Right hindlimb (tissue), 1 donor: Measurements from ENCODE around the gene TBC1D19.

ENCODE experiments used
- DNase-seq: peaks from one replicate; pipeline ENCODE4 v3.0.0-alpha.2; 2018

The TBC1D19 gene

DNA sequence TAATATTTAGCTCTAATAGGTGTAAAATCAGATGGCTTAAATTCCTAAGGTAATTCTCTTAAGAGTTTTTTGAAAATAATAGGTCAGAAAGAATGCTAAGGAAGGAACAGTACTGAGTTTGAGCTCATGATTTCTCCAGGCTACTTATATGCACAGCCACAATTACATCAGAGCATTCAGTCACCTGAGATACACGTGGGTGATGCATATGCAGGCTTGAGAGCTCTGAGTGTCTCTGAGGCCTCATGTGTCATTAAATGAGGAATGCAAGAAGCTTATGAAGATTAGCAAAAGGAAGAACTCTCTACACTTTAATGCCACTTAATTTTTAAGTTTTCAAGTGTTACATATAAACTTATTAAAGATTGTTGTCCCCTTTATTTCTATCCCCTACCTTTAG, 152.7 kb downstream of the TBC1D19 start:
- no peak for DNase-seq

DNA sequence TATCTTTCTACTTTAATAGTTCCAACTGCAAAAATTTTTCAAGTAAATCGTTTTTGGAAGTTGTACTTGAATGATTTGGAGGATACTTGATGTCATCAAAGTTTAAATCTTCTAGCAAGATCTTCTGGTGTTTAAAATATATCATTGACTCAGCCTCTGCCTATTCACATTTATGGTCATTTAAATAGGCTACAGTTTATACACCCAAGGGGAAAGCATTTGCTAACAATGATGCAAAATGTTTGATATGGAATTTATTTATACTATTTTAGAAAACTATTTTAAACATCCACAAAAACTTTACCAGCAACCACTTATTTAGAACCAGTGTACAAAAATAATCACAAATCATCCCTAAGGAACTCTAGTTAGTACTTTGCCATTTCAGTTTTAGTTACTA, 153.5 kb downstream of the TBC1D19 start:
- DNase-seq, result no peak

DNA sequence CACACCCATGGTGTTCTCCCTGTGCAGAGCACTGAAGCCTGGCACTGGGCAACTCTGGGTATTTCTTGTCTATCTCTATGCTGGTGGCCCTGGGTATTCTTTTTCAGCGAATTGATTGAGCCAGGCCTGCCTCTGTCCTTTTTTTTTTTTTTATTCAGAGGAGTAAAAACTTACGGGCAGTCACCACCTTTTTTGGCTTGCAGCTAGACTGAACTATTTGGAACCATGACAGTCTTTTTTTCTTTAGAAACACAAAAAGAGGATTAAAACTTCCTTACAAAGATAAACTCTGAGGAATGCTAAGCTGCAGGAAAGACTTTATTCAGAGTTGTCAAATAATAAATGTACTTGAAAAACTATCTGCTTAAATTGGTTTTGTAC, 157.6 kb downstream of the TBC1D19 start:
- DNase-seq, result no peak

DNA sequence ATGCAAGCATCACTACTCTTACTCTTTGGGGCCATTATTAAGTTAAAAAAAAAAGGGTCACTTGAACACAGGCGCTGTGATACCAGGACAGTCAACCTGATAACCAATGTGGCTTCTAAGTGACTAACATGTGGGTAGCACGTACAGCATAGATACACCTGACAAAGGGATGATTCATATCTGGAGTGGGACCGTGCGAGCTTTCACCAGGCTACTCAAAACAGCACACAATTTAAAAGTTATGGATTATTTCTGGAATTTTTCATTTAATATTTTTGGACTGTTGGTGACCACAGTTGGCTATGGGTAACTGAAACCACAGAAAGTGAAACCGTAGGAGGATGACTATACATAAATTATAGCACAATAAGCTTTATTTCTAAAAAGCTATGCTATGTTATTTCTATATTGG, 162.9 kb downstream of the TBC1D19 start:
- no peak for DNase-seq

DNA sequence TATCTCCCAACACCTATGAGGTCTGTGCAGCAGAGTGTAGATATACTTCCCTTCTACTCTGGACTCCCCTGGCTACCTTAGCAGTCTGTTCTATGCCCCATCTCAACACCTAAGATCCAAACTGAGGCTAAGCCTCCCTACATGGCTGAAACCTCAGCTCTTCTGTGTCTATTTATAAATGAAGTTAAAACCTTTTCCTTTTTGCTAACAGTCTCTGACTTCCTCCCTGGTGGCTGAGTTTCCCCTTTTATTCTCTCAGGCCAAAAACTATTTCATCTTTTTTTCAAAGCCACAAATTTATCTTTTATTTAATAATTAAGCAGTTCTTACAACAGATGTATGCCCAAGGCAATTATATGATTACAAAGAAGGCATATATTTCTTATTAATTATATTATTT, 164.9 kb downstream of the TBC1D19 start:
- DNase-seq, result no peak

DNA sequence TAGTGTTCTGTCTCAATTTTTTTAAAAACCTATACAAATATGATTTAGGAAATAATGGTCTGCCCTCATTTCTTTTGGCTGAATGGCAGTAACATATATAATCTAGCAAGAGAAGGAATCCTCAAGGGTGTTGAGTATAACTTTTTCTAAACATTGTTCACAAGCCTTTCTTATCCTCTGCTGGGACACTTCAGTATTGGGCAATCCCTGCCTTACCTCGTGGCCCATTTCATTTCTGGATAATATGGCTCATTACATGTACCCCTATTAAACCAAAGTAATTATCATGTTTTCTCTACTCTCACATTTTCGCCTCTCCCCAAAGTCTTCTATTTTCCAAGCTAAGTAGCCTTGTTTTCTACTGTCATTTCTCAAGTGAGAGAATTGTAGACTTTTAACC, 166.0 kb downstream of the TBC1D19 start:
- no peak for DNase-seq

DNA sequence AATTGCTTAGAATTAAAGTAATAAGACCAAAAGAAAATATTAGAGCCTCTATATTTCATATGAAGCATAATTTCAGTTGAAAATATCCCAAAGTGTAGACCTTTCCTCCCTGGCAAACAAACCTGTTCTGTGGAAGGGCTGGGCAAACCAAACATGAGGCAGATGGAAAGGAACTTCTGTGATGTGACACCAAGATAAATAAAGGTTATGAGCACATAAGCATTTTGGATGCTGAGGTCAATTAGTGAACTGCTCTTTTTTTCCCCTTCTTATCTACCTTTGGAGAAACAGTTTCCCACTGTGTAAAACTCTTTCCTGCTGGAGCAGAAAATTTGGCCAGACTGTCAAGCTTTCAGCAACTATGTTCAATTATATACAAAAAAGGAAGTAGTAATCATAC, 167.1 kb downstream of the TBC1D19 start:
- DNase-seq, result no peak

DNA sequence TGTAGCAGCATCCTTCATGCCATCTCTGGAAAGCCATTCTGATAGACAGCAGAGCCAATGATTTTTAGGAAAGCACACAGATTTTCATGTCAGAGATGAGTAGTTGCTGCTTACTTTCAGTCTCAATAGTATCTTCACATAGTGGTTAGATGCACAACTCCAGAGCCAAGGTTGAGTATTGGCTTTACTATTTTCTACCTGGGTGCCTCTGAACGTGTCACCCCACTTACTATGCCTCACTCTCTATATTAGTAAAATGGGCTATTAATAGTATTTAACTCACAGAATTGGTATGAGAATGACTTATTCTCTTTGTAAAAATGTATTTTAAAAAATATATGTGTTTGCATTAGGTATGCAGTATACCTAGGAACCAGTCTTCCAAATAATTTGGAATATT, 168.0 kb downstream of the TBC1D19 start:
- no peak for DNase-seq

DNA sequence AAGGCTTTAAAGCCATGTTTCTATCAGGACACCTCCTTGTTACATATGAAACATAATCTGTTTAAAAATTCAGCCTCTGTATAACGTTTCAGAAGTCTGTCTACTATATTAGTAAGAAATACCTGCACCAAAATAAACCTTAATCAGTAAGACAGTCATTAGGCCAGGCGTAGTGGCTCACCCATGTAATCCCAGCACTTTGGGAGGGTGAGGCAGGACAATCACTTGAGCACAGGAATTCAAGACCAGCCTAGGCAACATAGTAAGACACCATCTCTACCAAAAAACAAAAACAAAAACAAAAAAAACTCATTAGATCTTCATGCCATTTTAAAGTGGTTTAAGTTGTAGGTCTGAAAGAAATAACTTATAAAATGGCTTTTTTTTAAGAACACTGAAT, 169.3 kb downstream of the TBC1D19 start:
- no peak for DNase-seq

DNA sequence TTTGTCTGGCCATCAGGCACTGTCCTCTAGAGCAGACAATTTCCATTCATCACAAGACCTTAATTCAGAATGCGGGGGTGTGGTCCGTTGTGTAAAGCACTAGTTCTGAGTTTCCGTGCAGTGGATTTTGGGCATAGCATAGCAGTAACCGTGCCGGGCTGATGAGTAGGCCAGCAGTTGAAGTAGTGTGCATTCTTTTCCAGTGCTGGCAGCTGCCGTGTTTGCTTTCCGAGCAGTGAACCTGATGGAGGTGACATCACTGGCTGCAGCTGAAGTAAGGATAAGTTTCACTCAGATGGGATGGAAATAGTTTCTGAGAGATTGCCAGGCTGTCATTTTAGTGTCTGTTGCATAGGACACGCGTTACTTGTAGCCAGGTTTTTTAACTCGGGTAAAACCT, 169.7 kb downstream of the TBC1D19 start:
- peak; percentile 88 for DNase-seq

DNA sequence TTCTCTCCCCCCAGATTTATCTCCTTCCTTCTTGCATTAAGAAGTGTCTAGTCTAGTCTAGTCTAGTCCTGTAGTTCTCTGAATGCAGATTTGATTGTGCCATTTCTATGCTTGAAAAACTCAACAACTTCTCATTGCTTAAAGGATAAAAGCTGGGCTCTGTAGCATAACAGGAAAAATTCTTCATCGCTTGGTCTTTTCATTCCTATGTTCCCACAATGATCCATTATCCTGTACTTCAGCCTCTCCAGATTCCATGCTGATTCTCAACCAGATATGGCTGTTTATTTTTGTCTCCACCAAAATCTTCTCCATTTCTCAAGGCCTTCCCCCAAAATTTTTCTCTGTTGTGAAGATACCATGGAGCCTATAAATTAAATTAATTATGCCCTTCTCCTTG, 173.9 kb downstream of the TBC1D19 start:
- DNase-seq, result no peak

DNA sequence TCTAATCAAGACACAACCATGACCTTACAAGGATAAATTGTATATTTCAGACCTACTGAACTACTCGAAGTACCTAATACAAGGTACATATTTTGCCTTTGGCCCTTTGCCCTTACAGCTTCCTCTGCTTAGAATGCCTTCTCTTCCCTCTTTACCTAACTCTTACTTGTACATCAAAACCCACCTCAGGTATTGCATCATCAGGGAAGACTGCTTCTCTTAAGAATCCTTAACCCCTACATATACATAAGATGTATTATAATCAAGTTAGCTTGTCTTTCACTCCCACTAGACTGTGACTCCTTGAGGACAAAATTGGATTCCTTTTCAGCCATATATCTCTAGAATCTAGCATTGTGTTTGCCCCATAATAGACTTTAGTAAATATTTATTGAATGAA, 175.0 kb downstream of the TBC1D19 start:
- DNase-seq, result no peak

DNA sequence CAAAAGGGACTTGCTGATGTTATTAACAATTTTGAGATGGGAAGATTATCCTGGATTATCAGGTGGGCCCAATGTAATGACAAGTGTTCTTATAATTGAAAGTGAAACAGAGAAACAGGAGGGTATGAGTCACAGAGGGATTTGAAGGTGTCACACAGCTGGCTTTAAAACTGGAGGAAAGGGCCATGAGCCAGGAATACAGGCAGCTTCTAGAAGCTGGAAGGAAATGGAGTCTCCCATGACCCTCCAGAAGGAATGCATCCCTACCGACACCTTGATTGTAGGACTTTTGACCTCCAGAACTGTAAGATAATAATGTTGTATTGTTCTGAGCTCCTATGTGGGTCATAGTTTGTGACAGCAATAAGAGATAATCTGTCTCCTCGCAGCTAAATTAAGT, 178.8 kb downstream of the TBC1D19 start:
- no peak for DNase-seq

DNA sequence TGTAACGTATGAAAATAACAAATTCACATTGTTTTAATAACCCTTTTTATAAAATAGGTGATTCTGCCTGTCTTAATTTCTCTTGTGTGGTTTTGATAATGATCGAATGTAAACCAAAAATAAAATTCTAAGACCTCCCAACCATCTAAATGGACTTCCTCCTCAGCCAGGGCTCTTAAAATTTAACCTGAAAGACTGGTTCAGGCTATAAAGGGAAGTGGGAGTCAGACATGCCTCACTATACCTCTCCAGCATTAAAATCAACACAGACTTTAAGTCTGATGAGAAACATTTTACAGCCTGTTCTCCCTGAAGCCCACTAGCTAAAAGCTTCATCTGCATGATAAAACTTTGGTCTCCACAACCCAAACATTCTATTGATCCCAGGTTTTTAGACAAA, 179.2 kb downstream of the TBC1D19 start:
- DNase-seq, result no peak

DNA sequence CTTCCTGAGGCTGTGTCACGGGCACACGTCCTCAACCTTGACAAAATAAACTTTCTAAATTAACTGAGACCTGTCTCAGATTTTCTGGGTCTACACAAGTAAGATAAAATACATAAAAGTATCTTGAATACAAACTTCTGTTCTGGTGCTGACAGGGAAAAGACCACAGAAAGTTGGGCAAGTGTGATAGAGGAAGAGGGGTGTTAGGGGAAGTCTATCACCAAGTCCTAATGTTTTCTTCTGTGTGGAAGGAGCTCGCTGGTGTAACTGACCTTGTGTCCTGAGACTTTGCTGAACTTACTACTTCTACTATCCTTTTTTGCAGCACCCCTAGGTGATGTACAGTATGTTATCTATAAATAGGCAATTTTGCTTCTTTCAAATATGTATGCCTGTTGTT, 179.8 kb downstream of the TBC1D19 start:
- DNase-seq, result no peak

DNA sequence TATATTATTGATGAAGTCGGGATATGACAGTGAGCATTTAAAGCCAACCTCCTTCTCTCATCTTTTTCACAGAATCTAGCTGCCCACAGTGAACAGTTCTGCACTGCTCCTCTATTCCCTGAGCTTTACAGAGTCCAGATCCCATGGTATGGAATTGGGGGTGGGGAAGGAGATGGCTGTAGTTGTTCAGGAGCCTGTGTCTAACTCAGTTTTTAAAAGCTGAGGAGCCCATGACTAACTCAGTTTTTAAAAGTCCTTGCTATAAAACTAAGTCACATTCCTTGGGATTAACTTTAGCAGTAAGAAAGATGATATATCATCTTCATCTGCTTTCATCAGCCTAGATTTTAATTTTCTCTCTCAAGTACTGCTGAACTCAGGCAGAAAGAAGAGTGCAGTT, 180.3 kb downstream of the TBC1D19 start:
- no peak for DNase-seq

DNA sequence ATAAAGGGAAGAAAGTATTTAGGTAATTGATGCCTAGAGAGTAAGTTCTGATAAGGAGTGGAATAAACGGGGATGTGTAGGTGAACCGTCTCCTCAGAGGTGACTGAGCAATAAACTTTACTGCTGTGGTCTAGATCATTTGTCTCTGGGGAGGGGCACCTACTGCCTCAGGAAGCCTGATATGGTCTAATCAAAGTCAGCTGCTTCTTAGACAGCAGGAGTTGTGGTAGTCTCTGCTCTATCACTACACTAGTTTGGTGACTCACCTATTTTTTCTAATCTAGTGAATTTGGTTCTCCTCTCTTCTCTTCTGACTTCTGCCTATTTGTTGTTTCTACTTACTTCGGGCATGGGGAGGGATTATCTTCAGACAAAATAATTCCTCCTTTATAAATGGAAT, 181.6 kb downstream of the TBC1D19 start:
- DNase-seq, result no peak

DNA sequence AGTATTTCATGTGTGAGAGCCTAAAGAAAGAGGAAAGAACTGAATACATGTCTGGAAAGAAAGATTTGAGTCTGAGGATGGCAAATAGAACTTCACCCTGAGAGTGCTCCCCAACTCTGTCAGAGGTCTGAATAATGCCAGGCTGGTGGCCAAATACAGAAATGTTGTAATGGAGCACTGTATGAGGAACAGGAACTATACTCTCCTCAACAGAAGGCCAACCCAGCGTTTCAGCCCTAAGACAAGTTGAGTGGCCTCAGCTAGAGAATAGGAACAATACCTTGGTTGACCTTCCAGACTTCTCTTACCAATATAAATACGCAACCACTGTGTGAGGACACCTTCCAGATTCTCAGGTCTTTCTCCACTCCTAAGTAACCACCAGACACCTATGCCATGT, 182.3 kb downstream of the TBC1D19 start:
- no peak for DNase-seq

DNA sequence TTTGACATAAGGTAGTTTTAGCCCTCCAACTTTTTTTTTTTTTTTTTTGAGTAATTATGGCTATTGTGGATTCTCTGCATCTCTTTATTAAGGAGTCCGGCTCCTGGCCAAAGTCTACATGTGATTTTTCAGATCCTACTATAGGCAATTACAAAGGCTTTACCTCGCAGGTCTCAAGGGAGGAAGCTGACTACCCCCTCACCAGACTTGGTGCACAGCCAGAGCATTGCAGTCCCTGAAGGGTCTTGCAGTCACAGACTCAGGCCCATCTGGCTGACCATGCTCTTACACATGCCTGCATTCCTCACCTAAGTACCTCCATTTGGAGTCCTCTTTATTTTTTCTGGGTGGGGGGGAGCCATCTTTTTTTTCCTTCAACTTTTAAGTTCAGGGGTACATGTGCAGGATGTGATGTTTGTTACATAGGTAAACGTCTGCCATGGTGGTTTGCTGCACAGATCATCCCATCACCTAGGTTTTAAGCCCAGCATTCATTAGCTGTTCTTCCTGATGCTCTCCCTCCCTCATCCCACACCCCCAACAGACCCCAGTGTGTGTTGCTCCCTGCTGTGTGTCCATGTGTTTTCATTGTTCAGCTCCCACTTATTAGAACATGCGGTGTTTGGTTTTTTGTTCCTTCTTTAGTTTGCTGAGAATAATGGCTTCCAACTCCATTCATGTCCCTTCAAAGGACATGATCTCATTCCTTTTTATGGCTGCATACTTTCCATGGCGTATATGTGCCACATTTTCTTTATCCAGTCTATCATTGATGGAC, 188.4 kb downstream of the TBC1D19 start:
- no peak for DNase-seq

DNA sequence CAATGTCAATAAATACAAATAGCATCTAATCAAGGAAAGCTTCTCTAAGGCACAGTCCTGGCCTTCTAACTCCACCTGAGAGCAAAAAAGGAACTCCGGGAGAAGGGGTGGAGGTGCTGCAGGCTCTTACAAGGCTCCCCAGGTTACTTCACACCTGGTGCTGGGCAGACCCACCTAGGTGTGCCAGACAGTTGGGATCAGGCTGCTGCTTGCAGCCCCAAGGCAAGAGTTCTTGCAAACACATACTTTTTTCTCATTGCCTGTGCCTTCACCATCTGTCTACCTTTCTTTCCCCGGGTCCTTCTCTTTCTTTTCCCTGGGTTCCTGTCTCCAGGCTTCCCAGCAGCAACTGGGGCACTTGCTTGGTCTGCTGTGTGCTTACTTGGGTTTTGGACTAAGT, 195.3 kb downstream of the TBC1D19 start:
- DNase-seq, result no peak

DNA sequence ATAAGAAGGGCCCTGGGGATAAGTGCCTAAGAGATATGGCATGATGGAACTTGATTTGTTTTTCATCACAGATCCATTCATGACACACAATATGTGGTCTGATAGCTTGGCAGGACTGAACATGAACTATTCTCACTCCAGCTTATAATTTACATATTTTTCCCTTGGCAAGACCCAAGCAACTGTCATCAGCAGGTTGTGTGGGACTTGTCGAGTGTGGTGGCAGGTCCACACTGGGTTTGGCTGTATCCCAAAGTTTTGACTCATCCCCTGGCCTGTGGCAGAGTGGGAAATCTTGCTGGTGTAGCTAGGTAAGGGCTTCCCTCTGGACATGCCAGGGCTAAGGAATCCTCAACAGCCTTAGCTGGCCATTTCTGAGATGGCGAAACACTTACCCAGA, 195.8 kb downstream of the TBC1D19 start:
- DNase-seq, result no peak

DNA sequence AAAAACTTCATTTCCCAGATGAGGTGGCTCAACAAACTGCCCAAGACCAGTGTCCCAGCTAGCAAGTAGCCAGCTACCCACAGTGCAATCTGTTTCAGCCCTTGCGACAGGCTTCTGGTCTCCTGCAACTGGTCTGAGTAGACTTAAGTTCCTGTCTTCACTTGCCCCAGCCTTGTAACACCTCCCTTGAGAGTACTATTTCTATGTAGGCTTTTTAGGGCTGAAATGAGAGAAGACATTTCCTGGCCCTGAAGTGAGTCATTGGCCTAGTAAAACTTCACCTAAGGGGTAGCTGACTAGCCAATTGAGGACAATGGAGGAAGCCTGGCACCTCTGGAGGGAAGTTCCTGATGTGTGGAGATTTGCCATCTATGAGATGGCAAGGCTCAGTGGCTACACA, 196.7 kb downstream of the TBC1D19 start:
- no peak for DNase-seq

DNA sequence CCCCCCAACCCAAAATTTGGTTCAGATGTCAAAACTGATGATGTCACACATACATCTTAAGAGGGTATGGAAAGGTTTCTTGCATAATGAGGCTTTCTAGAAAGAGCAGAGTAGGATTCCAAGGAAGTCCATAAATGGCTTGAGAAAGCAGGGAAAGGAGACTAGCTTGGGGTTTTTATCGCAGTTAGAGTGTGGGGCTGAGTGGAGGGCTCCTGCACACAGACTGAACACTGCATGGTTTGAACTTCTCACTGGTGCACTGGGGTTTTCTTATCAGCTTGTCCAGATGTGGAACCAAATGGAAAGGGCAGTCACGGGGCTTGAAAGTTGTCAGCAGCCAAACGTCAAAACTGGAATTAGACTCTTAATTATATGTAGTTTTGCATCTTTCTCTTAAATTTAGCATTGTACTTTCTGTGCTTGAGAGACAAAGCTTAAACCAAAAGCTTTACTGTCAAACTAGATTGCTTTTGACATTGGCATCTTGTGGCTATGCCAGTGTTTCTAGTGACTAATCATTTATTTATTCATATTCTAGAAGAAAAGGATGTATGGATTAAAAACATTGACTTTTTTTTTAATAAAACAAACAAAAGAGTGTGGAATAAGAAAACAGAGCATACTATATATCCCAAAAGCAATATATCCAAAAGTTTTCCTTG, 198.4 kb downstream of the TBC1D19 start:
- DNase-seq, result no peak

DNA sequence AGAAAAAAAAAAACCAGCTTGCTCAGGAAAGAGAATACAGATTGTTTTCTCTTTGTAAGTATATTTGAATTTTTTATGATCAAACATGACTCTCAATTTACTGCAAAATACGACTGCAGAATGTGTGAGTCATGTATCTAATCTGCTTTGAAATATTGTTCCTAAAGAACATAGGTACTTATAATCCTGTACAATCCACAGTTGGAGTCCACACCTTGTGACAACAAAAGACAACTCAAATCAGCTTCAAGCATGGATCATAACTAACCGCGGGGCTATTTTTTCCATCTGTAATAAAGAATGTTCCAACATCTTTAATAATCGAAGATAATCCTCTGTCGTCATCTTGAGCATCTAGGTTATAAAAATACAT, 198.9 kb downstream of the TBC1D19 start:
- DNase-seq, result no peak
